ENCODE data around the gene NKPD1. TPM values are rescaled to one million over a fixed set of nuclear protein-coding genes. Genes with fewer than 3 reads are reported as not detected.

NKPD1 gene
- total and polyA plus RNA-seq, 9 of the 15 experiments (the other 6 are each of a cell fraction or from before 2014, with no cell fraction given) = 0.03 to 0.09 (median 0.04) TPM; not detected in 5

DNA sequence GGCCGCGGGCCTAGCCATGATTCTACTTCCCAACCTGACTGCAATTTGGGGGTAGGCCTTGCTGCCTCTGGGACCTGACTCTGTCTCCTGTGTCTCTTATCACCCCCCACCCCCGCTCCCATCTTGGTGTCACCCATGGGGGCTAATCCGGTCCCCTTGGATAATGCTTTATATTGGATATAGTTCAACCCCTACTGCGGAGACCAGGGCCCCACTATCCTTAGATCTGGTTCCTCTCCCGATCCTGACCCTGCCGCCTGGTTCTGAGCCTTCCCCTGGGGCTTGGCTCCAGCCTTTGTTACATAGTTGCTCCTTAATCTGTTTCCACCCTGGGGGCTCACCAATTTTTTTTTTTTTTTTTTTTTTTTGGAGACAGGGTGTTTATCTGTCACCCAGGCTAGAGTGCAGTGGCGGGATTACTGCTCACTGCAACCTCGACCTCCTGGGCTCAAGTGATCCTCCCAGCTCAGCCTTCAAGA lies 19.1 kb upstream of the NKPD1 start (continued):
- TF ChIP-seq, protein P1, sequence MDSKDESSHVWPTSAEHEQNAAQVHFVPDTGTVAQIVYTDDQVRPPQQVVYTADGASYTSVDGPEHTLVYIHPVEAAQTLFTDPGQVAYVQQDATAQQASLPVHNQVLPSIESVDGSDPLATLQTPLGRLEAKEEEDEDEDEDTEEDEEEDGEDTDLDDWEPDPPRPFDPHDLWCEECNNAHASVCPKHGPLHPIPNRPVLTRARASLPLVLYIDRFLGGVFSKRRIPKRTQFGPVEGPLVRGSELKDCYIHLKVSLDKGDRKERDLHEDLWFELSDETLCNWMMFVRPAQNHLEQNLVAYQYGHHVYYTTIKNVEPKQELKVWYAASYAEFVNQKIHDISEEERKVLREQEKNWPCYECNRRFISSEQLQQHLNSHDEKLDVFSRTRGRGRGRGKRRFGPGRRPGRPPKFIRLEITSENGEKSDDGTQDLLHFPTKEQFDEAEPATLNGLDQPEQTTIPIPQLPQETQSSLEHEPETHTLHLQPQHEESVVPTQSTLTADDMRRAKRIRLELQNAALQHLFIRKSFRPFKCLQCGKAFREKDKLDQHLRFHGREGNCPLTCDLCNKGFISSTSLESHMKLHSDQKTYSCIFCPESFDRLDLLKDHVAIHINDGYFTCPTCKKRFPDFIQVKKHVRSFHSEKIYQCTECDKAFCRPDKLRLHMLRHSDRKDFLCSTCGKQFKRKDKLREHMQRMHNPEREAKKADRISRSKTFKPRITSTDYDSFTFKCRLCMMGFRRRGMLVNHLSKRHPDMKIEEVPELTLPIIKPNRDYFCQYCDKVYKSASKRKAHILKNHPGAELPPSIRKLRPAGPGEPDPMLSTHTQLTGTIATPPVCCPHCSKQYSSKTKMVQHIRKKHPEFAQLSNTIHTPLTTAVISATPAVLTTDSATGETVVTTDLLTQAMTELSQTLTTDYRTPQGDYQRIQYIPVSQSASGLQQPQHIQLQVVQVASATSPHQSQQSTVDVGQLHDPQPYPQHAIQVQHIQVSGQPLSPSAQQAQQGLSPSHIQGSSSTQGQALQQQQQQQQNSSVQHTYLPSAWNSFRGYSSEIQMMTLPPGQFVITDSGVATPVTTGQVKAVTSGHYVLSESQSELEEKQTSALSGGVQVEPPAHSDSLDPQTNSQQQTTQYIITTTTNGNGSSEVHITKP (IDR thresholded peaks at IDR 0.05; ENCODE audit: partially characterized antibody) = peak; percentile 68
- TF ChIP-seq ZNF41 (CRISPR knock-in tag; conservative IDR thresholded peaks at IDR 0.05) = no peak
- TF ChIP-seq, protein P2, sequence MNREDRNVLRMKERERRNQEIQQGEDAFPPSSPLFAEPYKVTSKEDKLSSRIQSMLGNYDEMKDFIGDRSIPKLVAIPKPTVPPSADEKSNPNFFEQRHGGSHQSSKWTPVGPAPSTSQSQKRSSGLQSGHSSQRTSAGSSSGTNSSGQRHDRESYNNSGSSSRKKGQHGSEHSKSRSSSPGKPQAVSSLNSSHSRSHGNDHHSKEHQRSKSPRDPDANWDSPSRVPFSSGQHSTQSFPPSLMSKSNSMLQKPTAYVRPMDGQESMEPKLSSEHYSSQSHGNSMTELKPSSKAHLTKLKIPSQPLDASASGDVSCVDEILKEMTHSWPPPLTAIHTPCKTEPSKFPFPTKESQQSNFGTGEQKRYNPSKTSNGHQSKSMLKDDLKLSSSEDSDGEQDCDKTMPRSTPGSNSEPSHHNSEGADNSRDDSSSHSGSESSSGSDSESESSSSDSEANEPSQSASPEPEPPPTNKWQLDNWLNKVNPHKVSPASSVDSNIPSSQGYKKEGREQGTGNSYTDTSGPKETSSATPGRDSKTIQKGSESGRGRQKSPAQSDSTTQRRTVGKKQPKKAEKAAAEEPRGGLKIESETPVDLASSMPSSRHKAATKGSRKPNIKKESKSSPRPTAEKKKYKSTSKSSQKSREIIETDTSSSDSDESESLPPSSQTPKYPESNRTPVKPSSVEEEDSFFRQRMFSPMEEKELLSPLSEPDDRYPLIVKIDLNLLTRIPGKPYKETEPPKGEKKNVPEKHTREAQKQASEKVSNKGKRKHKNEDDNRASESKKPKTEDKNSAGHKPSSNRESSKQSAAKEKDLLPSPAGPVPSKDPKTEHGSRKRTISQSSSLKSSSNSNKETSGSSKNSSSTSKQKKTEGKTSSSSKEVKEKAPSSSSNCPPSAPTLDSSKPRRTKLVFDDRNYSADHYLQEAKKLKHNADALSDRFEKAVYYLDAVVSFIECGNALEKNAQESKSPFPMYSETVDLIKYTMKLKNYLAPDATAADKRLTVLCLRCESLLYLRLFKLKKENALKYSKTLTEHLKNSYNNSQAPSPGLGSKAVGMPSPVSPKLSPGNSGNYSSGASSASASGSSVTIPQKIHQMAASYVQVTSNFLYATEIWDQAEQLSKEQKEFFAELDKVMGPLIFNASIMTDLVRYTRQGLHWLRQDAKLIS (CRISPR knock-in tag; IDR thresholded peaks at IDR 0.05) = 0 out of 2 replicates have a peak, but pooled peaks have one; percentile 27
- no peak for TF ChIP-seq ZNF324 (CRISPR knock-in tag; IDR thresholded peaks at IDR 0.05)
- no peak for TF ChIP-seq ZNF507 (tag; conservative IDR thresholded peaks at IDR 0.05)
- TF ChIP-seq POLR2H (tag; IDR thresholded peaks at IDR 0.05; ENCODE audit: low read depth) = no peak
- no peak for TF ChIP-seq PURB (CRISPR knock-in tag; IDR thresholded peaks at IDR 0.05; ENCODE audit: low read depth)
- no peak for TF ChIP-seq ZNF696 (CRISPR knock-in tag; conservative IDR thresholded peaks at IDR 0.05)
- no peak for TF ChIP-seq TBP (optimal IDR thresholded peaks at IDR 0.05; ENCODE audit: low read depth, low read length)
- no peak for TF ChIP-seq KLF1 (tag; IDR thresholded peaks at IDR 0.05)
- TF ChIP-seq, protein P3, sequence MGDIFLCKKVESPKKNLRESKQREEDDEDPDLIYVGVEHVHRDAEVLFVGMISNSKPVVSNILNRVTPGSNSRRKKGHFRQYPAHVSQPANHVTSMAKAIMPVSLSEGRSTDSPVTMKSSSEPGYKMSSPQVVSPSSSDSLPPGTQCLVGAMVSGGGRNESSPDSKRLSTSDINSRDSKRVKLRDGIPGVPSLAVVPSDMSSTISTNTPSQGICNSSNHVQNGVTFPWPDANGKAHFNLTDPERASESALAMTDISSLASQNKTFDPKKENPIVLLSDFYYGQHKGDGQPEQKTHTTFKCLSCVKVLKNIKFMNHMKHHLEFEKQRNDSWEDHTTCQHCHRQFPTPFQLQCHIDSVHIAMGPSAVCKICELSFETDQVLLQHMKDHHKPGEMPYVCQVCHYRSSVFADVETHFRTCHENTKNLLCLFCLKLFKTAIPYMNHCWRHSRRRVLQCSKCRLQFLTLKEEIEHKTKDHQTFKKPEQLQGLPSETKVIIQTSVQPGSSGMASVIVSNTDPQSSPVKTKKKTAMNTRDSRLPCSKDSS (IDR thresholded peaks at IDR 0.05; ENCODE audit: low read depth, partially characterized antibody) = no peak
- no peak for TF ChIP-seq ETV1 (tag; conservative IDR thresholded peaks at IDR 0.05; ENCODE audit: low read depth)
- no peak for TF ChIP-seq TEAD2 (tag; IDR thresholded peaks at IDR 0.05)
- TF ChIP-seq CBX8 (IDR thresholded peaks at IDR 0.05; ENCODE audit: borderline replicate concordance, extremely low read depth, low read depth, low read length, poor library complexity, severe bottlenecking) = no peak
- no peak for TF ChIP-seq FOXP1 (CRISPR knock-in tag; IDR thresholded peaks at IDR 0.05)
- TF ChIP-seq ZSCAN32 (CRISPR knock-in tag; IDR thresholded peaks at IDR 0.05) = no peak
- TF ChIP-seq KAT2B (IDR thresholded peaks at IDR 0.05; ENCODE audit: low read depth, low read length) = no peak
- TF ChIP-seq GTF2F1 (IDR thresholded peaks at IDR 0.05; ENCODE audit: low read depth, low read length) = no peak
- no peak for TF ChIP-seq NCOA4 (IDR thresholded peaks at IDR 0.05; ENCODE audit: partially characterized antibody)
- peak; percentile 3 for TF ChIP-seq RBBP5 (IDR thresholded peaks at IDR 0.05; ENCODE audit: borderline replicate concordance, insufficient read depth, low read length, poor library complexity, severe bottlenecking)

Measured in K562 (cell line).